HepG2 (cell line): Measurements from ENCODE around the gene TMEM132E.

Experiments used
- BRD4 ChIP-seq: sonication (generic); formaldehyde crosslinking; IDR thresholded peaks from 2 replicates; pipeline ENCODE4 v1.4.0; 2020; ENCODE audit warnings: missing genetic modification reagents
- CTCF ChIP-seq: sonication (generic); formaldehyde crosslinking; IDR thresholded peaks from 2 replicates; pipeline ENCODE4 v1.5.0; 2020; ENCODE audit warnings: mild to moderate bottlenecking, missing genetic modification reagents, moderate library complexity
- HNRNPH1 ChIP-seq: fragments of 200-400 bp; formaldehyde crosslinking; optimal IDR thresholded peaks from 2 replicates; pipeline ENCODE3; 2017; ENCODE audit warnings: mild to moderate bottlenecking, low read depth, low read length
- MEIS1 ChIP-seq: sonication (generic); formaldehyde crosslinking; IDR thresholded peaks from 2 replicates; pipeline ENCODE4 v1.9.0; 2021; ENCODE audit warnings: mild to moderate bottlenecking, missing genetic modification reagents, moderate library complexity, borderline replicate concordance
- REST ChIP-seq, 2 experiments: IDR thresholded peaks; 2 replicates each; pipeline ENCODE4 v1.6.1; 2011 to 2012; ENCODE audit warnings: low read length in 2 of 2, borderline replicate concordance in 1 of 2, low read depth in 1 of 2, mild to moderate bottlenecking in 1 of 2, moderate library complexity in 1 of 2
- SALL2 ChIP-seq: sonication (generic); formaldehyde crosslinking; IDR thresholded peaks from 2 replicates; pipeline ENCODE4 v1.8.1; 2023; ENCODE audit warnings: mild to moderate bottlenecking, missing genetic modification reagents, inconsistent platforms
- STAT6 ChIP-seq: sonication (generic); formaldehyde crosslinking; IDR thresholded peaks from 2 replicates; pipeline ENCODE4 v1.4.0; 2020; ENCODE audit warnings: missing genetic modification reagents, mild to moderate bottlenecking, borderline replicate concordance
- USF2 ChIP-seq, 2 experiments: sonication (generic) in 1 of 2; formaldehyde crosslinking in 1 of 2; IDR thresholded peaks; 2 replicates each; pipeline versions ENCODE4 v1.5.1 to v1.6.1; 2011 to 2020; ENCODE audit warnings: borderline replicate concordance in 1 of 2, low read depth in 1 of 2, low read length in 1 of 2, mild to moderate bottlenecking in 1 of 2, missing genetic modification reagents in 1 of 2, moderate library complexity in 1 of 2

DNA sequence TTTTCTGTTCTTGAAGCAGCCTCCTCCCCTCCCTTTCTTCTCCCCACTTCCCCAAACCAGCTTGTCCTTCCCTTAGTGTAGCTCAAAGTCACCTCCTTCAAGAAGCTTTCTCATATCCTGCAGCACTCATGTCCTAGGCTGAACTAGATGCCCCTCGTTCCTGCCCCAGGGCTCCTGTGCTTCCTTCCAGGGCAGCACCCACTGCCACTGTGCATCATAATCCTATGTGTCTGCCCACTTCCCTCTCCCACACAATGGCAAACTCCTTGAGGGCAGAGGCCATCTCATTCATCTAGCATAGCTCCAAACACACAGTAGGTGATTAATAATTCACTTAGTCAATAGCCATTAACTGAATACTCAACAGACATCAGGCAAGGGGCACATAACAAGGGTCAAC lies 6.9 kb upstream of the TMEM132E start:
- TF ChIP-seq SALL2 (CRISPR knock-in tag) (no peak), MEIS1 (CRISPR knock-in tag) (no peak), BRD4 (no peak), CTCF (no peak), HNRNPH1 (no peak), REST (IDR thresholded peaks at IDR 0.05; ENCODE audit: borderline replicate concordance in 1 of 2, low read depth in 1 of 2, low read length in 2 of 2) (no peak), USF2 (IDR thresholded peaks at IDR 0.05; ENCODE audit: low read depth, low read length) (no peak), USF2 (CRISPR knock-in tag; IDR thresholded peaks at IDR 0.05; ENCODE audit: borderline replicate concordance) (no peak), STAT6 (CRISPR knock-in tag) (no peak)
